ENCODE data around the gene ESAM. TPM values are rescaled to one million over a fixed set of nuclear protein-coding genes. Genes with fewer than 3 reads are reported as not detected.

Gene ESAM
- polyA plus RNA-seq, 1 donor (not counting 4 experiments of a cell fraction or from before 2014, with no cell fraction given): 0.04 TPM

DNA sequence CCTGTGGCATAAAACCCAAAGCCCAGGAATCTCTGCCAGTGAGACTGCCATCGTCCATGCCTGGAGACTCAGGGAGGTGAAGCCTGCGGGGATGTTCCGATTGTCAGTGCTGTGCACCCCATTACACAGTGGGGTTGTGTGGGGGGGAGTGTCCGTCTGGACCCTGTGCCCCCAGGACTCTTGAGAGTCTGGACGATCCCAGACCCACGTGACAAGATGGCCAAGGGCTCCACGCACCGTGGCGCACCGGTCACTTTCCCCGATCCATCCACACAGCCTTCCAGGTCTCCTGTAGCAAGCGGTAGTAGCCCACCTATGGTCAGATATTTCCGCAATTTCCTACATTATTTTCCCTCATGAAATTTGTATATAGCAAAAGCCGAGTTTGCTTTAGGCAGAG lies 43.3 kb downstream of the ESAM start:
- no peak overlapping the region for H3K27ac ChIP-seq (ENCODE audit: control insufficient read depth, insufficient read depth, low read length)
- no peaks in the 10 kb centered on the region for H3K36me3 ChIP-seq (ENCODE audit: control insufficient read depth in 2 of 2, extremely low read depth in 1 of 2, insufficient read depth in 2 of 2, low read length in 2 of 2)
- dilution Hi-C loops (cut with MboI; ENCODE audit: extremely low pct_ligation_motif_present, low sequenced_read_pairs): no loop called here
- no peaks in the 10 kb centered on the region for H4K20me1 ChIP-seq (ENCODE audit: control insufficient read depth, extremely low read depth, insufficient read depth, low read length)
- H3K4me1 ChIP-seq (ENCODE audit: control insufficient read depth, extremely low read depth, insufficient read depth, low read length): peaks cover 32% of the 10 kb centered on the region
- no peak overlapping the region for H3K9ac ChIP-seq (ENCODE audit: control insufficient read depth, extremely low read depth, insufficient read depth, low read length)
- DNase-seq (ENCODE audit: low read depth, low spot score) (no peak), FAIRE-seq (no peak)
- H3K9me1 ChIP-seq (ENCODE audit: control insufficient read depth, extremely low read depth, insufficient read depth, low read length): no peaks in the 10 kb centered on the region
- no peaks in the 10 kb centered on the region for H3K79me2 ChIP-seq (ENCODE audit: control insufficient read depth, insufficient read depth, low read length)
- H3K9me3 ChIP-seq (ENCODE audit: control insufficient read depth, low read depth, low read length): no peaks in the 10 kb centered on the region
- no peak overlapping the region for H2AFZ ChIP-seq (ENCODE audit: control insufficient read depth, low read length)
- peaks cover 44% of the 10 kb centered on the region for H3K27me3 ChIP-seq (ENCODE audit: control insufficient read depth, extremely low read depth, insufficient read depth, low read length)
- H3K4me3 ChIP-seq (ENCODE audit: control insufficient read depth in 2 of 3, extremely low read depth in 1 of 3, insufficient read depth in 2 of 3, low read depth in 1 of 3, low read length in 3 of 3): peak overlapping the region in 1 of 3 experiments; percentile 60
- no peak for TF ChIP-seq EZH2 (IDR thresholded peaks at IDR 0.05; ENCODE audit: low read length)
- TF ChIP-seq, protein P1, sequence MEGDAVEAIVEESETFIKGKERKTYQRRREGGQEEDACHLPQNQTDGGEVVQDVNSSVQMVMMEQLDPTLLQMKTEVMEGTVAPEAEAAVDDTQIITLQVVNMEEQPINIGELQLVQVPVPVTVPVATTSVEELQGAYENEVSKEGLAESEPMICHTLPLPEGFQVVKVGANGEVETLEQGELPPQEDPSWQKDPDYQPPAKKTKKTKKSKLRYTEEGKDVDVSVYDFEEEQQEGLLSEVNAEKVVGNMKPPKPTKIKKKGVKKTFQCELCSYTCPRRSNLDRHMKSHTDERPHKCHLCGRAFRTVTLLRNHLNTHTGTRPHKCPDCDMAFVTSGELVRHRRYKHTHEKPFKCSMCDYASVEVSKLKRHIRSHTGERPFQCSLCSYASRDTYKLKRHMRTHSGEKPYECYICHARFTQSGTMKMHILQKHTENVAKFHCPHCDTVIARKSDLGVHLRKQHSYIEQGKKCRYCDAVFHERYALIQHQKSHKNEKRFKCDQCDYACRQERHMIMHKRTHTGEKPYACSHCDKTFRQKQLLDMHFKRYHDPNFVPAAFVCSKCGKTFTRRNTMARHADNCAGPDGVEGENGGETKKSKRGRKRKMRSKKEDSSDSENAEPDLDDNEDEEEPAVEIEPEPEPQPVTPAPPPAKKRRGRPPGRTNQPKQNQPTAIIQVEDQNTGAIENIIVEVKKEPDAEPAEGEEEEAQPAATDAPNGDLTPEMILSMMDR (optimal IDR thresholded peaks at IDR 0.05 in 1 of 3, IDR thresholded peaks at IDR 0.05 in 1 of 3, conservative IDR thresholded peaks at IDR 0.05 in 1 of 3; ENCODE audit: extremely low read depth in 1 of 3, insufficient read depth in 2 of 3, low read length in 3 of 3): no peak
- H3K4me2 ChIP-seq (ENCODE audit: control insufficient read depth, extremely low read depth, insufficient read depth, low read depth, low read length): peak overlapping the region; percentile 97

DNA sequence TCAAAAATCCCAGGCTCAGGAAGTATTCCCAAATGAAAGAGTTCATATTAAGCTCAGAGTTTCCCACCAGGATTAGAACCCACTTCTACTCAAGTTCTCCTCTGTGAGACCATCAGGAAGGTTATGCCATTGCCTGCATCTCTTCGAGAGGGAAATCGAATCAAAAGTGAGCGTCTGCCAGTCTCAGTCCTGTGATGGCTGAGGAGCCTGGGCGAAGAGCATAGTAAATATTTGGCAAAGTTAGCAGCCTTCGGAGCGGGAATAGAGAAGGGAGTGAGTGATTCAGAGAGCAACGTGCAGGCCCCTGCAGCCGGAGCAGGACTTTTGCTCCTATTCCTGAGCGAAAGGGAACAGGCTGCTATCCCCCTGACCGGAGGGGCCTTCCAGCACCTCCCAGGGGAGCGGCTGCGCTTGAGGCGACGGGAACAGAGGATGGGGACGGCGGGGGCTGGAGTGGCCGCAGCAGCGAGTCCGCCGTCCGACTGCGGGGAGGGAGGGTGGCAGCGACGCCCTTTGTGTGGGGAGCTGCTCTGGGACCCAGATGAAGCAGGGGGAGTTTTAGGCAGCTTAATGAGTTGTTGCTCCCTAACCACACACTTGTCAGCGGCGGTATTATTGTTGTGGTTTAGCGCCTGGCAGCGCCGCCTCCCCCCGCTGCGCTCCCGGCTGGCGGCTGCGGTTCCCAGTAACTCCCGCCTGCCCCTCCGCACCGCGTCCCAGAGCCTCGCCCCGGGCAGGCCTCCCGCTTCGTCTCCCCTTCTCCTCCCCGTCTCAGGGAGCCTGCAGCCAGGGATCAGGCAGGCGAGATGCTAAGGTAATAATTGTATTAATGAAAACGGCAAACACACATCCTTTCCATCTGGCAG lies 44.1 kb downstream of the ESAM start:
- dilution Hi-C loops (cut with MboI; ENCODE audit: extremely low pct_ligation_motif_present, low sequenced_read_pairs): no loop called here
- Histone ChIP-seq H3K4me3 (ENCODE audit: control insufficient read depth in 2 of 3, extremely low read depth in 1 of 3, insufficient read depth in 2 of 3, low read depth in 1 of 3, low read length in 3 of 3) (peak overlapping the region in 2 of 3 experiments; percentile 56 to 60), H3K36me3 (ENCODE audit: control insufficient read depth in 2 of 2, extremely low read depth in 1 of 2, insufficient read depth in 2 of 2, low read length in 2 of 2) (no peaks in the 10 kb centered on the region), H2AFZ (ENCODE audit: control insufficient read depth, low read length) (peak overlapping the region; percentile 59), H3K4me1 (ENCODE audit: control insufficient read depth, extremely low read depth, insufficient read depth, low read length) (peaks cover 32% of the 10 kb centered on the region), H3K4me2 (ENCODE audit: control insufficient read depth, extremely low read depth, insufficient read depth, low read depth, low read length) (peak overlapping the region; percentile 97), H4K20me1 (ENCODE audit: control insufficient read depth, extremely low read depth, insufficient read depth, low read length) (no peaks in the 10 kb centered on the region), H3K27me3 (ENCODE audit: control insufficient read depth, extremely low read depth, insufficient read depth, low read length) (peaks cover 36% of the 10 kb centered on the region), H3K9me3 (ENCODE audit: control insufficient read depth, low read depth, low read length) (no peaks in the 10 kb centered on the region), H3K9ac (ENCODE audit: control insufficient read depth, extremely low read depth, insufficient read depth, low read length) (peak overlapping the region; percentile 37), H3K79me2 (ENCODE audit: control insufficient read depth, insufficient read depth, low read length) (no peaks in the 10 kb centered on the region), H3K9me1 (ENCODE audit: control insufficient read depth, extremely low read depth, insufficient read depth, low read length) (no peaks in the 10 kb centered on the region), H3K27ac (ENCODE audit: control insufficient read depth, insufficient read depth, low read length) (peak overlapping the region; percentile 50)
- peak; percentile 62 for TF ChIP-seq EZH2 (IDR thresholded peaks at IDR 0.05; ENCODE audit: low read length)
- TF ChIP-seq, protein P1 (optimal IDR thresholded peaks at IDR 0.05 in 1 of 3, IDR thresholded peaks at IDR 0.05 in 1 of 3, conservative IDR thresholded peaks at IDR 0.05 in 1 of 3; ENCODE audit: extremely low read depth in 1 of 3, insufficient read depth in 2 of 3, low read length in 3 of 3): no peak
- DNase-seq (ENCODE audit: low read depth, low spot score) (no peak), FAIRE-seq (no peak)
